HepG2 (cell line): ENCODE measurements around the gene TMC8. TPM values are rescaled to one million over a fixed set of nuclear protein-coding genes. Genes with fewer than 3 reads are reported as not detected.

Experiments
- ATAC-seq: fragments of 200-7000 bp; cut with Tn5 transposase; 3 replicates; pipeline ENCODE4 v1.9.1; 2020; ENCODE audit warnings: mild to moderate bottlenecking, moderate library complexity
- BruUV-seq: library from RNA; stranded (reverse); fragments of 400-500 nt; replicated peaks from 2 replicates; lab custom pipeline; 2021; lab: Mats Ljungman, UMichigan
- CTCF ChIA-PET: fragments of 300-600 bp; formaldehyde crosslinking; extraction: SDS; loops from one replicate; lab custom pipeline; 2021; ENCODE audit warnings: low total read pairs, inconsistent platforms, low intra/inter-chr PET ratio; lab: Yijun Ruan, JAX
- POLR2A ChIA-PET: fragments of 350-600 bp; sonication (Branson Sonifier 250); formaldehyde crosslinking; loops from one replicate; lab custom pipeline; 2020; ENCODE audit warnings: antibody characterized with exemption, inconsistent platforms; lab: Yijun Ruan, JAX
- DNase-seq: peaks from one replicate; pipeline ENCODE4 v3.0.0-alpha.2; 2015; ENCODE audit warnings: low spot score
- FAIRE-seq: peaks from 3 replicates; lab custom pipeline; 2011; peaks lifted over from hg19 to GRCh38; lab: Jason Lieb, UNC
- H2AFZ ChIP-seq: one replicate; pipeline ENCODE4 v1.6.1; 2011; ENCODE audit warnings: low read length, inconsistent platforms
- H3K27ac ChIP-seq: fragments of 300-600 bp; 3 replicates; pipeline ENCODE4 v1.8.0; 2011; ENCODE audit warnings: mixed run types, mild to moderate bottlenecking, mixed read lengths, low read length, inconsistent platforms; ENCODE audit not compliant: insufficient read depth; ENCODE audit errors: extremely low read length
- H3K27me3 ChIP-seq, 2 experiments: fragments of 200-600 bp in 1 of 2; 2 replicates in 1 of 2; 3 replicates in 1 of 2; pipeline versions ENCODE4 v1.6.0 to v1.8.0; 2011; ENCODE audit warnings: low read length in 2 of 2, mild to moderate bottlenecking in 2 of 2, moderate library complexity in 2 of 2, inconsistent platforms in 1 of 2; ENCODE audit not compliant: insufficient read depth in 2 of 2, control insufficient read depth in 1 of 2
- H3K36me3 ChIP-seq, 2 experiments: fragments of 200-600 bp in 1 of 2; replicated peaks in 1 of 2; 2 replicates in 1 of 2; 3 replicates in 1 of 2; pipeline versions ENCODE4 v1.5.1 to v1.8.0; 2011; ENCODE audit warnings: low read length in 2 of 2, inconsistent platforms in 1 of 2; ENCODE audit not compliant: insufficient read depth in 2 of 2, control insufficient read depth in 1 of 2
- H3K4me1 ChIP-seq: 2 replicates; pipeline ENCODE4 v1.5.1; 2012; ENCODE audit warnings: low read length, inconsistent platforms; ENCODE audit not compliant: insufficient read depth
- H3K4me2 ChIP-seq: 2 replicates; pipeline ENCODE4 v1.6.0; 2011; ENCODE audit warnings: low read depth, low read length, inconsistent platforms
- H3K4me3 ChIP-seq, 3 experiments: fragments of 200-600 bp in 1 of 3; sonication (generic), shearing (Covaris generic) in 1 of 3; replicated peaks in 1 of 3; 2 replicates each; pipeline ENCODE4 v1.5.1; 2011 to 2016; ENCODE audit warnings: low read length in 3 of 3, inconsistent platforms in 2 of 3, low read depth in 2 of 3, mild to moderate bottlenecking in 2 of 3, control low read depth in 1 of 3, mixed read lengths in 1 of 3; ENCODE audit not compliant: insufficient read depth in 1 of 3
- H3K79me2 ChIP-seq: one replicate; pipeline ENCODE4 v1.6.1; 2011; ENCODE audit warnings: low read length, inconsistent platforms; ENCODE audit not compliant: insufficient read depth
- H3K9ac ChIP-seq: 2 replicates; pipeline ENCODE4 v1.6.0; 2011; ENCODE audit warnings: mild to moderate bottlenecking, low read depth, low read length, inconsistent platforms; ENCODE audit not compliant: insufficient read depth
- H3K9me3 ChIP-seq: 2 replicates; pipeline ENCODE4 v1.5.1; 2012; ENCODE audit warnings: mild to moderate bottlenecking, low read length
- H4K20me1 ChIP-seq: 2 replicates; pipeline ENCODE4 v1.6.0; 2011; ENCODE audit warnings: inconsistent platforms, mild to moderate bottlenecking, low read length, moderate library complexity; ENCODE audit not compliant: insufficient read depth
- DPF2 ChIP-seq: sonication (generic); formaldehyde crosslinking; IDR thresholded peaks from 2 replicates; pipeline ENCODE4 v1.4.0; 2020; ENCODE audit warnings: mild to moderate bottlenecking, low read depth, missing genetic modification reagents, borderline replicate concordance
- EP300 ChIP-seq, 3 experiments: sonication (generic) in 1 of 3; formaldehyde crosslinking in 1 of 3; IDR thresholded peaks; 2 replicates each; pipeline versions ENCODE4 v1.5.1 to v1.6.1; 2011 to 2020; ENCODE audit warnings: low read depth in 2 of 3, low read length in 2 of 3, borderline replicate concordance in 1 of 3, improper control_type of control experiment in 1 of 3, mild to moderate bottlenecking in 1 of 3, missing genetic modification reagents in 1 of 3, moderate library complexity in 1 of 3
- GABPA ChIP-seq, 2 experiments: IDR thresholded peaks; 2 replicates each; pipeline ENCODE4 v1.6.1; 2011 to 2016; ENCODE audit warnings: low read depth in 2 of 2, low read length in 1 of 2, missing biosample characterization in 1 of 2, missing genetic modification characterization in 1 of 2
- GATAD1 ChIP-seq: IDR thresholded peaks from 2 replicates; pipeline ENCODE4 v1.6.1; 2016; ENCODE audit warnings: missing genetic modification reagents, missing compliant biosample characterization
- HES4 ChIP-seq: sonication (generic); formaldehyde crosslinking; IDR thresholded peaks from 2 replicates; pipeline ENCODE4 v1.9.0; 2021; ENCODE audit warnings: mild to moderate bottlenecking, missing genetic modification reagents, borderline replicate concordance
- KDM5A ChIP-seq: fragments of 200-600 bp; sonication (generic); IDR thresholded peaks from 2 replicates; pipeline ENCODE4 v1.7.0; 2018; ENCODE audit warnings: antibody characterized with exemption, mild to moderate bottlenecking, low read length, borderline replicate concordance
- MIER2 ChIP-seq: IDR thresholded peaks from 2 replicates; pipeline ENCODE4 v1.6.1; 2016; ENCODE audit warnings: missing biosample characterization, missing genetic modification reagents
- SIX1 ChIP-seq: sonication (generic); formaldehyde crosslinking; IDR thresholded peaks from 2 replicates; pipeline ENCODE4 v1.4.0; 2020; ENCODE audit warnings: missing genetic modification reagents, borderline replicate concordance
- UBTF ChIP-seq: sonication (generic); formaldehyde crosslinking; IDR thresholded peaks from 2 replicates; pipeline ENCODE4 v1.4.0; 2020; ENCODE audit warnings: mild to moderate bottlenecking, missing genetic modification reagents
- ZBTB38 ChIP-seq: sonication (generic); formaldehyde crosslinking; IDR thresholded peaks from 2 replicates; pipeline ENCODE4 v1.5.1; 2020; ENCODE audit warnings: mild to moderate bottlenecking, missing genetic modification reagents
- ZEB1 ChIP-seq: IDR thresholded peaks from 2 replicates; pipeline ENCODE4 v1.6.1; 2012; ENCODE audit warnings: mild to moderate bottlenecking, low read depth, inconsistent platforms; ENCODE audit not compliant: insufficient replicate concordance
- ZNF138 ChIP-seq: sonication (generic); formaldehyde crosslinking; IDR thresholded peaks from 2 replicates; pipeline ENCODE4 v1.5.0; 2020; ENCODE audit warnings: mild to moderate bottlenecking, low read depth, missing genetic modification reagents
- WGBS: methylation state at CpG from one replicate; pipeline ENCODE4 v1.1.6; 2017; ENCODE audit warnings: low lambda C conversion rate; 5-methylcytosine and 5-hydroxymethylcytosine counted together
- in situ Hi-C: cut with HindIII; loops from 2 replicates; pipeline ENCODE4 v1.10.0; 2017; ENCODE audit warnings: low pct_unique_long_range_greater_than_20kb; ENCODE audit not compliant: extremely low pct_ligation_motif_present
- intact Hi-C: fragments of 100-400 bp; cut with micrococcal nuclease; formaldehyde crosslinking; loops from one replicate; pipeline ENCODE4 v1.10.0; 2022; ENCODE audit not compliant: unreplicated experiment
- polyA plus RNA-seq, 8 experiments: library from polyadenylated mRNA; depleted of rRNA in 3 of 8; stranded (reverse) in 7 of 8; unstranded in 1 of 8; fragments of >200 nt; fragmentation: Illumina TruSeq in 4 of 8; extraction: Trizol in 4 of 8; gene quantifications; 2 replicates each; pipeline versions ENCODE4 v1.2.1 to v1.2.3, GENCODE V29; 2011 to 2016; ENCODE audit warnings: low read depth in 4 of 8, missing spikeins in 1 of 8, mixed read lengths in 1 of 8; ENCODE audit not compliant: insufficient read depth in 1 of 8
- total RNA-seq, 5 experiments: library from RNA; depleted of rRNA; stranded (reverse); fragments of >200 nt; fragmentation: Illumina TruSeq; extraction: Trizol; gene quantifications; 2 replicates each; pipeline ENCODE4 v1.2.3, GENCODE V29; 2016; ENCODE audit warnings: low read depth in 1 of 5
- TF ChIP-seq, protein P1 (sequence below): sonication (generic); formaldehyde crosslinking; IDR thresholded peaks from 2 replicates; pipeline ENCODE4 v1.4.0; 2020; ENCODE audit warnings: missing genetic modification reagents, mild to moderate bottlenecking, borderline replicate concordance
- TF ChIP-seq, protein P2 (sequence below): sonication (generic); formaldehyde crosslinking; IDR thresholded peaks from 2 replicates; pipeline ENCODE4 v1.5.0; 2020; ENCODE audit warnings: mild to moderate bottlenecking, missing genetic modification reagents, moderate library complexity
- TF ChIP-seq, protein P3 (sequence below): sonication (generic); formaldehyde crosslinking; IDR thresholded peaks from 2 replicates; pipeline ENCODE4 v1.8.0; 2023; ENCODE audit warnings: mild to moderate bottlenecking, missing genetic modification reagents

TMC8 gene
- total and polyA plus RNA-seq, 2 of the 13 experiments (the other 11 are each of a cell fraction or from before 2014, with no cell fraction given): 0.53 to 7.8 TPM

GRCh38 chr17:78095035-78095434 lies 35.5 kb upstream of the TMC8 start:
- ATAC-seq: no peak
- FAIRE-seq: no peak
- H3K4me2 ChIP-seq: no peak overlapping the region
- WGBS: 92% methylated on average over 6 of the region's 6 CpGs
- H4K20me1 ChIP-seq: no peaks in the 10 kb centered on the region
- H3K27ac ChIP-seq: no peak overlapping the region
- no peaks in the 10 kb centered on the region for H3K4me1 ChIP-seq
- no peaks in the 10 kb centered on the region for H3K9me3 ChIP-seq
- H2AFZ ChIP-seq: no peak overlapping the region
- ChIA-PET POLR2A (no interaction called here), CTCF (no interaction called here)
- no peaks in the 10 kb centered on the region for H3K27me3 ChIP-seq
- in situ Hi-C loops: no loop called here
- intact Hi-C loops: no loop called here
- H3K9ac ChIP-seq: no peak overlapping the region
- no TSS peak for BruUV-seq
- H3K36me3 ChIP-seq: peaks cover 37 to 67% of the 10 kb centered on the region in 2 experiments
- H3K4me3 ChIP-seq: no peak overlapping the region
- DNase-seq: no peak
- H3K79me2 ChIP-seq: no peaks in the 10 kb centered on the region
- TF ChIP-seq, protein P1, sequence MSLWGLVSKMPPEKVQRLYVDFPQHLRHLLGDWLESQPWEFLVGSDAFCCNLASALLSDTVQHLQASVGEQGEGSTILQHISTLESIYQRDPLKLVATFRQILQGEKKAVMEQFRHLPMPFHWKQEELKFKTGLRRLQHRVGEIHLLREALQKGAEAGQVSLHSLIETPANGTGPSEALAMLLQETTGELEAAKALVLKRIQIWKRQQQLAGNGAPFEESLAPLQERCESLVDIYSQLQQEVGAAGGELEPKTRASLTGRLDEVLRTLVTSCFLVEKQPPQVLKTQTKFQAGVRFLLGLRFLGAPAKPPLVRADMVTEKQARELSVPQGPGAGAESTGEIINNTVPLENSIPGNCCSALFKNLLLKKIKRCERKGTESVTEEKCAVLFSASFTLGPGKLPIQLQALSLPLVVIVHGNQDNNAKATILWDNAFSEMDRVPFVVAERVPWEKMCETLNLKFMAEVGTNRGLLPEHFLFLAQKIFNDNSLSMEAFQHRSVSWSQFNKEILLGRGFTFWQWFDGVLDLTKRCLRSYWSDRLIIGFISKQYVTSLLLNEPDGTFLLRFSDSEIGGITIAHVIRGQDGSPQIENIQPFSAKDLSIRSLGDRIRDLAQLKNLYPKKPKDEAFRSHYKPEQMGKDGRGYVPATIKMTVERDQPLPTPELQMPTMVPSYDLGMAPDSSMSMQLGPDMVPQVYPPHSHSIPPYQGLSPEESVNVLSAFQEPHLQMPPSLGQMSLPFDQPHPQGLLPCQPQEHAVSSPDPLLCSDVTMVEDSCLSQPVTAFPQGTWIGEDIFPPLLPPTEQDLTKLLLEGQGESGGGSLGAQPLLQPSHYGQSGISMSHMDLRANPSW (CRISPR knock-in tag): no peak
- TF ChIP-seq HES4 (CRISPR knock-in tag) (no peak), ZEB1 (no peak), GABPA (IDR thresholded peaks at IDR 0.05; ENCODE audit: low read depth, low read length) (no peak), GABPA (CRISPR knock-in tag; IDR thresholded peaks at IDR 0.05; ENCODE audit: low read depth) (no peak), MIER2 (CRISPR knock-in tag) (no peak), GATAD1 (CRISPR knock-in tag) (no peak), DPF2 (no peak), KDM5A (no peak), SIX1 (no peak), ZNF138 (CRISPR knock-in tag) (no peak), UBTF (no peak), EP300 (IDR thresholded peaks at IDR 0.05; ENCODE audit: low read depth in 2 of 2, low read length in 2 of 2) (no peak), EP300 (CRISPR knock-in tag; IDR thresholded peaks at IDR 0.05; ENCODE audit: borderline replicate concordance) (no peak), ZBTB38 (no peak)
- TF ChIP-seq, protein P2, sequence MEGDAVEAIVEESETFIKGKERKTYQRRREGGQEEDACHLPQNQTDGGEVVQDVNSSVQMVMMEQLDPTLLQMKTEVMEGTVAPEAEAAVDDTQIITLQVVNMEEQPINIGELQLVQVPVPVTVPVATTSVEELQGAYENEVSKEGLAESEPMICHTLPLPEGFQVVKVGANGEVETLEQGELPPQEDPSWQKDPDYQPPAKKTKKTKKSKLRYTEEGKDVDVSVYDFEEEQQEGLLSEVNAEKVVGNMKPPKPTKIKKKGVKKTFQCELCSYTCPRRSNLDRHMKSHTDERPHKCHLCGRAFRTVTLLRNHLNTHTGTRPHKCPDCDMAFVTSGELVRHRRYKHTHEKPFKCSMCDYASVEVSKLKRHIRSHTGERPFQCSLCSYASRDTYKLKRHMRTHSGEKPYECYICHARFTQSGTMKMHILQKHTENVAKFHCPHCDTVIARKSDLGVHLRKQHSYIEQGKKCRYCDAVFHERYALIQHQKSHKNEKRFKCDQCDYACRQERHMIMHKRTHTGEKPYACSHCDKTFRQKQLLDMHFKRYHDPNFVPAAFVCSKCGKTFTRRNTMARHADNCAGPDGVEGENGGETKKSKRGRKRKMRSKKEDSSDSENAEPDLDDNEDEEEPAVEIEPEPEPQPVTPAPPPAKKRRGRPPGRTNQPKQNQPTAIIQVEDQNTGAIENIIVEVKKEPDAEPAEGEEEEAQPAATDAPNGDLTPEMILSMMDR (CRISPR knock-in tag): no peak
- TF ChIP-seq, protein P3, sequence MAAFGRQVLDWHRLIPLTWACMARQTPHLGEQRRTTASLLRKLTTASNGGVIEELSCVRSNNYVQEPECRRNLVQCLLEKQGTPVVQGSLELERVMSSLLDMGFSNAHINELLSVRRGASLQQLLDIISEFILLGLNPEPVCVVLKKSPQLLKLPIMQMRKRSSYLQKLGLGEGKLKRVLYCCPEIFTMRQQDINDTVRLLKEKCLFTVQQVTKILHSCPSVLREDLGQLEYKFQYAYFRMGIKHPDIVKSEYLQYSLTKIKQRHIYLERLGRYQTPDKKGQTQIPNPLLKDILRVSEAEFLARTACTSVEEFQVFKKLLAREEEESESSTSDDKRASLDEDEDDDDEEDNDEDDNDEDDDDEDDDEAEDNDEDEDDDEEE (CRISPR knock-in tag): no peak
